ENCODE results near the gene PBXIP1. TPM values are rescaled to one million over a fixed set of nuclear protein-coding genes. Genes with fewer than 3 reads are reported as not detected.

PBXIP1 gene
- total RNA-seq, 1 experiment from 2014 or later: 24.0 TPM

DNA sequence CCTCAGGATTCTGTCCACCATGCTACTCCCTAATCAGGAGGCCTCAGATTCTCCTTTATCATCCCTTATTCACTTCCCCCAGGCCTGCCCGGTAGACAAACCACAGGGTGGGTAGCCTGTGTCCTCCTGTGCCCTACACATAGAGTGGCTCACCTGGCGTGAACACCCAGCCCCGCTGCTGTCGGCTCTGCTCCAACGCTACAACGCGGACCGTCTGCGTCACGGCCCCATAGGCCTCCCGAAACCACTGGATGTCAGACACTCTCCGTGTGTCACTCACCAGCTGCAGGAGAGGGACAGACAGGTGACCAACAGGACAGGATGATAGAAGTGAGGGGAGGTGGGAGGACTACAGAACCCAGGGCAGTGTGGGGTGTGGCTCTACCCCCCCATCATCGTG lies 29.7 kb downstream of the PBXIP1 start:
- Mint-ChIP-seq H3K27ac (ENCODE audit: unreplicated experiment) (no peak overlapping the region), H3K36me3 (ENCODE audit: insufficient read depth, unreplicated experiment) (no peaks in the 10 kb centered on the region), H3K4me1 (ENCODE audit: low read depth, unreplicated experiment) (no peaks in the 10 kb centered on the region), H3K4me3 (ENCODE audit: unreplicated experiment) (no peak overlapping the region), H3K9me3 (ENCODE audit: unreplicated experiment) (no peaks in the 10 kb centered on the region), H3K27me3 (ENCODE audit: insufficient read depth, unreplicated experiment) (no peaks in the 10 kb centered on the region)
- TF ChIP-seq, protein P1, sequence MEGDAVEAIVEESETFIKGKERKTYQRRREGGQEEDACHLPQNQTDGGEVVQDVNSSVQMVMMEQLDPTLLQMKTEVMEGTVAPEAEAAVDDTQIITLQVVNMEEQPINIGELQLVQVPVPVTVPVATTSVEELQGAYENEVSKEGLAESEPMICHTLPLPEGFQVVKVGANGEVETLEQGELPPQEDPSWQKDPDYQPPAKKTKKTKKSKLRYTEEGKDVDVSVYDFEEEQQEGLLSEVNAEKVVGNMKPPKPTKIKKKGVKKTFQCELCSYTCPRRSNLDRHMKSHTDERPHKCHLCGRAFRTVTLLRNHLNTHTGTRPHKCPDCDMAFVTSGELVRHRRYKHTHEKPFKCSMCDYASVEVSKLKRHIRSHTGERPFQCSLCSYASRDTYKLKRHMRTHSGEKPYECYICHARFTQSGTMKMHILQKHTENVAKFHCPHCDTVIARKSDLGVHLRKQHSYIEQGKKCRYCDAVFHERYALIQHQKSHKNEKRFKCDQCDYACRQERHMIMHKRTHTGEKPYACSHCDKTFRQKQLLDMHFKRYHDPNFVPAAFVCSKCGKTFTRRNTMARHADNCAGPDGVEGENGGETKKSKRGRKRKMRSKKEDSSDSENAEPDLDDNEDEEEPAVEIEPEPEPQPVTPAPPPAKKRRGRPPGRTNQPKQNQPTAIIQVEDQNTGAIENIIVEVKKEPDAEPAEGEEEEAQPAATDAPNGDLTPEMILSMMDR (IDR thresholded peaks at IDR 0.05; ENCODE audit: insufficient read depth in 1 of 2, low read depth in 1 of 2, low read length in 1 of 2, severe bottlenecking in 1 of 2, unreplicated experiment in 1 of 2): no peak
- no TSS peak for BruUV-seq (replicated peaks)
- no peak overlapping the region for H3K4me3 ChIP-seq (ENCODE audit: low read depth, low read length)
- ChIA-PET CTCF (no interaction called here), POLR2A (no interaction called here)
- H3K9me3 ChIP-seq: no peaks in the 10 kb centered on the region
- no peaks in the 10 kb centered on the region; the same call in none of the 2 replicates for H3K36me3 ChIP-seq (ENCODE audit: control insufficient read depth, insufficient read depth, low read length)
- no peaks in the 10 kb centered on the region for H3K4me1 ChIP-seq
- no peaks in the 10 kb centered on the region for H3K27me3 ChIP-seq (replicated peaks; ENCODE audit: control insufficient read depth, insufficient read depth, low read length)
- intact Hi-C loops (cut with micrococcal nuclease; ENCODE audit: unreplicated experiment): no loop called here
- DNase-seq: no peak

DNA sequence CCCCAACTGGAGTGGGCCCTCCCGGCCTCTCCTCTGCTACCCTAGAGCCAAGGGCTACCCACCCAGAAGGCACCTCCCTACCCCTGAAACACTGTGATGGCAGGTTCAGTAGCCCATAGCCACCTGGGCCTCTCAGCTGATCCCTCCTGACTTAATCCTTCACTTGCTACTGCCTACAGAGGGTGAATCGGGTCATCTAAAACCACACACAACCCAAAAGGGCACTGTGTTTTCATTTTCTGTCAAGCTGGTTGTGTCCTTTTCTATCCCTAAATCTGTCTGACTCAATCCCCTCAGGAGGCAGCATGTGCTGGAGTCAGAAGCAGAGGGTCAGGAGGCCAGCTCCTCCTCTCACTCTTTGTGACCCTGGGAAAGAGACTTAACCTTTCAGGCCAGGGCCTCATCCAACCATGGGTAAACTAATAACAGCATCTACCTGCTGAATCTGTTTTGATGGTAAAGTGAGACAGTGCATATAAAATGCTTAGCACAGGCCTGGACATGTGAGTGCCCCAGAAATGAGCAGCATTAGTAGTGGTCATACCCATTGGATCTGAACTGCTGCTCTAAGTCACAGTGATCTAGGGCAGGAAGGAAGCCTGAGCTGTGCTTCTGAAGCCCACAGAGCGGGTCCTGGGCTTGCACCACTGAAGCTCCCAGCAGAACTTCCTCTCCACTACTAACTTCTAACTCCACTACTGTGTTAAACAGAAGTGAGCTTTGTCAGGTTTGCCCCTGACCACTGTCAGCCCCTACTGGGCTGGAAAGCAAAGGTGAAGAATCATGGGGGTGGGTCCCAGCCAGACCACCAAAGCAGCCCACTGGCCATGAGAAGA lies 30.3 kb downstream of the PBXIP1 start:
- H3K27ac Mint-ChIP-seq (ENCODE audit: unreplicated experiment): no peak overlapping the region
- Histone ChIP-seq H3K36me3 (ENCODE audit: control insufficient read depth, insufficient read depth, low read length) (no peaks in the 10 kb centered on the region; the same call in none of the 2 replicates), H3K9me3 (no peaks in the 10 kb centered on the region), H3K4me3 (ENCODE audit: low read depth, low read length) (no peak overlapping the region), H3K27me3 (replicated peaks; ENCODE audit: control insufficient read depth, insufficient read depth, low read length) (no peaks in the 10 kb centered on the region), H3K4me1 (no peaks in the 10 kb centered on the region)
- no peaks in the 10 kb centered on the region for H3K27me3 Mint-ChIP-seq (ENCODE audit: insufficient read depth, unreplicated experiment)
- CTCF ChIA-PET: no interaction called here
- POLR2A ChIA-PET: no interaction called here
- intact Hi-C loops (cut with micrococcal nuclease; ENCODE audit: unreplicated experiment): no loop called here
- H3K9me3 Mint-ChIP-seq (ENCODE audit: unreplicated experiment): no peaks in the 10 kb centered on the region
- no peak for DNase-seq
- H3K36me3 Mint-ChIP-seq (ENCODE audit: insufficient read depth, unreplicated experiment): no peaks in the 10 kb centered on the region
- no TSS peak for BruUV-seq (replicated peaks)
- H3K4me1 Mint-ChIP-seq (ENCODE audit: low read depth, unreplicated experiment): no peaks in the 10 kb centered on the region
- TF ChIP-seq, protein P1 (IDR thresholded peaks at IDR 0.05; ENCODE audit: insufficient read depth in 1 of 2, low read depth in 1 of 2, low read length in 1 of 2, severe bottlenecking in 1 of 2, unreplicated experiment in 1 of 2): no peak
- no peak overlapping the region for H3K4me3 Mint-ChIP-seq (ENCODE audit: unreplicated experiment)

DNA sequence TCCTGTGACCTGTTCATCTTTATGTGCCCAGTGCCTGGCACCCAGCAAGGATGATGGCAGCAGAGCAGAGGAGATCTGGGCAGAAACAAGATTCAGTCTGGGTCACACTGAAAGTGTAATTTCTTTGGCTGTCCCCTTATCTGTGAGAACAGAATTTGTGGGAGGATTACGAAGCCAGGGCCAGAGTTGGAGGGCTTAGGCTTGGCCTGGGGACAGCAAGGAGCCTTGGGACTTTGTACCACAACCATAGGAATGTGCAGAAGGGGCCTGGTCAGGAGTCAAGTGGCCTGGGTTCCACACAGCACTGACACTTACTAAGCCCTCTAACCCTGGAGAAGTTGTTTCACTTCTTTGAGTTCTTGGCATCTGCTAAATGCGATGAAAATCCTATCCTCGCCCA lies 32.2 kb downstream of the PBXIP1 start:
- Mint-ChIP-seq H3K36me3 (ENCODE audit: insufficient read depth, unreplicated experiment) (no peaks in the 10 kb centered on the region), H3K4me1 (ENCODE audit: low read depth, unreplicated experiment) (no peaks in the 10 kb centered on the region), H3K27me3 (ENCODE audit: insufficient read depth, unreplicated experiment) (no peaks in the 10 kb centered on the region), H3K9me3 (ENCODE audit: unreplicated experiment) (no peaks in the 10 kb centered on the region), H3K27ac (ENCODE audit: unreplicated experiment) (no peak overlapping the region), H3K4me3 (ENCODE audit: unreplicated experiment) (no peak overlapping the region)
- BruUV-seq (replicated peaks): no TSS peak
- Histone ChIP-seq H3K4me1 (no peaks in the 10 kb centered on the region), H3K36me3 (ENCODE audit: control insufficient read depth, insufficient read depth, low read length) (no peaks in the 10 kb centered on the region; the same call in 1 of the 2 replicates), H3K9me3 (no peaks in the 10 kb centered on the region), H3K27me3 (replicated peaks; ENCODE audit: control insufficient read depth, insufficient read depth, low read length) (no peaks in the 10 kb centered on the region), H3K4me3 (ENCODE audit: low read depth, low read length) (no peak overlapping the region)
- DNase-seq: no peak
- intact Hi-C loops (cut with micrococcal nuclease; ENCODE audit: unreplicated experiment): no loop called here
- POLR2A ChIA-PET: no interaction called here
- TF ChIP-seq, protein P1 (IDR thresholded peaks at IDR 0.05; ENCODE audit: insufficient read depth in 1 of 2, low read depth in 1 of 2, low read length in 1 of 2, severe bottlenecking in 1 of 2, unreplicated experiment in 1 of 2): no peak
- CTCF ChIA-PET: no interaction called here
